ENCODE measurements around the gene C6orf52. TPM values are rescaled to one million over a fixed set of nuclear protein-coding genes. Genes with fewer than 3 reads are reported as not detected.

The C6orf52 gene
- total RNA-seq, 4 donors from 2014 or later = 2.8 TPM; not detected in 3

DNA sequence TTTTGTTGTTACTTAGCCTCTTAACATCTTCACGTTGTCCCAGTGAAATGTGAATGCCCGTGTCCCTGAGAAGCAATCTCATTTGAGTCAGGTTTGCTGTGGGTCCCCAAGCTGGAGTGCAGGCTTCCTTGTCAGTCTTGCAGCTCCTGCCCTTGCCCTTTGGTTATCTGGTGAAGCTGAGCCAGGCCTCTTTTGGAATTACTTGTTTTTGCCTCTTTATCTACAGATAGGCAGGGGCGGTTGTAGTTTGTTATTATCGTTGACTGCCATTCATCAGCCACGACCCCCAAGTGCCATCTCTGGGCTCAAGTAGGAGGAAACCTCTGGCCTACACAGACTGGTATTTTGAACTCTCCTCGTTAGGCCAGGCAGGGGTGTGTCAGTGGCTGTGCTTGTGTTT is 30.6 kb upstream of the C6orf52 start:
- ATAC-seq (no peak), DNase-seq (no peak)
- Histone ChIP-seq H3K4me1 (peaks cover 26 to 32% of the 10 kb centered on the region in 2 donors), H3K9me3 (no peaks in the 10 kb centered on the region), H3K27ac (peak overlapping the region in 1 of 4 donors; percentile 34), H3K4me3 (no peak overlapping the region), H3K36me3 (peaks cover 0 to 44% of the 10 kb centered on the region in 2 donors), H3K27me3 (no peaks in the 10 kb centered on the region)
- in situ Hi-C loops (cut with MboI; ENCODE audit: low sequenced_read_pairs in 4 of 4) (no loop called here), intact Hi-C loops (cut with DNase I; ENCODE audit: low total_unique reads) (no loop called here)
- TF ChIP-seq, protein P1, sequence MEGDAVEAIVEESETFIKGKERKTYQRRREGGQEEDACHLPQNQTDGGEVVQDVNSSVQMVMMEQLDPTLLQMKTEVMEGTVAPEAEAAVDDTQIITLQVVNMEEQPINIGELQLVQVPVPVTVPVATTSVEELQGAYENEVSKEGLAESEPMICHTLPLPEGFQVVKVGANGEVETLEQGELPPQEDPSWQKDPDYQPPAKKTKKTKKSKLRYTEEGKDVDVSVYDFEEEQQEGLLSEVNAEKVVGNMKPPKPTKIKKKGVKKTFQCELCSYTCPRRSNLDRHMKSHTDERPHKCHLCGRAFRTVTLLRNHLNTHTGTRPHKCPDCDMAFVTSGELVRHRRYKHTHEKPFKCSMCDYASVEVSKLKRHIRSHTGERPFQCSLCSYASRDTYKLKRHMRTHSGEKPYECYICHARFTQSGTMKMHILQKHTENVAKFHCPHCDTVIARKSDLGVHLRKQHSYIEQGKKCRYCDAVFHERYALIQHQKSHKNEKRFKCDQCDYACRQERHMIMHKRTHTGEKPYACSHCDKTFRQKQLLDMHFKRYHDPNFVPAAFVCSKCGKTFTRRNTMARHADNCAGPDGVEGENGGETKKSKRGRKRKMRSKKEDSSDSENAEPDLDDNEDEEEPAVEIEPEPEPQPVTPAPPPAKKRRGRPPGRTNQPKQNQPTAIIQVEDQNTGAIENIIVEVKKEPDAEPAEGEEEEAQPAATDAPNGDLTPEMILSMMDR (IDR thresholded peaks at IDR 0.05 in 4 of 5, conservative IDR thresholded peaks at IDR 0.05 in 1 of 5) = no peak
- no peak for TF ChIP-seq POLR2A (IDR thresholded peaks at IDR 0.05)

DNA sequence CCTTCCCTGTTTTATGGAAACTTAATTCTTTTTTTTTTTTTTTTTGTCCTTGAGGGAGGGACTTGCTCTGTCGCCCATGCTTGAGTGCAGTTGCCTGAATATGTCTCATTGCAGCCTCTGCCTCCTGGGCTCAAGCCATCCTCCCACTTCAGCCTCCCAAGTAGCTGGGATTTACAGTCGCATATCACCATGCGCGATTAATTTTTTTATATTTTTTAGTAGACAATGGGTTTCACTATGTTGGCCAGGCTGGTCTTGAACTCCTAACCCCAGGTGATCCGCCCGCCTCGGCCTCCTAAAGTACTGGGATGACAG is 29.1 kb upstream of the C6orf52 start:
- intact Hi-C loops (cut with DNase I; ENCODE audit: low total_unique reads) (no loop called here), in situ Hi-C loops (cut with MboI; ENCODE audit: low sequenced_read_pairs in 4 of 4) (no loop called here)
- Histone ChIP-seq H3K4me1 (peaks cover 26% of the 10 kb centered on the region in 2 donors), H3K4me3 (peak overlapping the region; percentile 64 to 80 (median 74)), H3K9me3 (no peaks in the 10 kb centered on the region), H3K27me3 (no peaks in the 10 kb centered on the region), H3K36me3 (peaks cover 0 to 30% of the 10 kb centered on the region in 2 donors), H3K27ac (peak overlapping the region; percentile 87 to 96 (median 90))
- ATAC-seq (peak; percentile 6 to 7), DNase-seq (no peak)
- TF ChIP-seq, protein P1 (IDR thresholded peaks at IDR 0.05 in 4 of 5, conservative IDR thresholded peaks at IDR 0.05 in 1 of 5) = no peak
- TF ChIP-seq POLR2A (IDR thresholded peaks at IDR 0.05) = no peak

DNA sequence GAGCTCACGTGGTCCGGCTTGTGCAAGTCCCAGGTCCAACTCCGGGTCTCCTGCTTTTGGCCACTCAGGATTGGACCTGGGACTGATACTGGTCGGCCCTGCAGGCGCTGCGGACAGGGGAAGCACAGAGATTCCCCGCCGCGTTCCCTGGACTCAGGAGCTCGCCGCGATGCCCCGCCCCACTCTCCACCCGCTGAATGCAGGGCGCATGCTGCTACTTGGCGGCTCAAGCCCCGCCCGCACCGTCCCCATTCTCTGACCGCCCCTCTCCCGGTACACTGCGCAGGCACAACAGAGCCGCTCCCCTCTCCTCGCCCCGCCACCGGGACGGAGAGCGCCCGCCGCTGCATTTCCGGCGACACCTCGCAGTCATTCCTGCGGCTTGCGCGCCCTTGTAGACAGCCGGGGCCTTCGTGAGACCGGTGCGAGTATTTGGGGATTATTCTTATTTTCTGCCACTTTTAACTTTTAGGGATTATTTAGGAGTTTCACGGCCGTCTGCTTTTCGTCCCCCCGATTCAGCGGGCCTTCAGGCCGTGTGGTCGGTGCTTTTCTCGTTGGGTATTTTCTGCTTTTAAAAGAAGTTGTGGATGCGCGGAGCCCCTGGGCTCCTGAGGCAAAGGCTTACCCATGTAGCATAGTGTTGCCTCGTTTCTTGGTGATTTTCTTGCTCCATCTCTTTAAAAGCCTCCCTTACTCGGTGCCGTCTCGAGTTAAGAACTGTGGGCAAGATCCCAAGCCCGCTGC is 28.6 kb upstream of the C6orf52 start, which contains the start of gene TMEM14C:
Gene TMEM14C, plus strand, starts transcription at position 251 of the 747 bp plus-strand sequence. CDS start 1,544 bp downstream, outside the sequence.
- no peaks in the 10 kb centered on the region for H3K9me3 ChIP-seq
- ATAC-seq (peak; percentile 94 to 95), DNase-seq (peak; percentile 99)
- no peaks in the 10 kb centered on the region for H3K27me3 ChIP-seq
- H3K36me3 ChIP-seq = peaks cover 0 to 27% of the 10 kb centered on the region in 2 donors
- TF ChIP-seq POLR2A (IDR thresholded peaks at IDR 0.05) = peak; percentile 72 to 79
- TF ChIP-seq, protein P1 (IDR thresholded peaks at IDR 0.05 in 4 of 5, conservative IDR thresholded peaks at IDR 0.05 in 1 of 5) = no peak
- in situ Hi-C loops (cut with MboI; ENCODE audit: low sequenced_read_pairs in 4 of 4) (no loop called here), intact Hi-C loops (cut with DNase I; ENCODE audit: low total_unique reads) (loop anchor here (1.0 kb wide), 3 partner anchors 24 to 213 kb away; partner anchors contain the start of genes C6orf52, PAK1IP1 and TMEM14B)
- peaks cover 26% of the 10 kb centered on the region in 2 donors for H3K4me1 ChIP-seq
- peak within 1 kb of the TSS; percentile 64 to 80 (median 74) for H3K4me3 ChIP-seq
- peak within 1 kb of the TSS; percentile 87 to 96 (median 90) for H3K27ac ChIP-seq

DNA sequence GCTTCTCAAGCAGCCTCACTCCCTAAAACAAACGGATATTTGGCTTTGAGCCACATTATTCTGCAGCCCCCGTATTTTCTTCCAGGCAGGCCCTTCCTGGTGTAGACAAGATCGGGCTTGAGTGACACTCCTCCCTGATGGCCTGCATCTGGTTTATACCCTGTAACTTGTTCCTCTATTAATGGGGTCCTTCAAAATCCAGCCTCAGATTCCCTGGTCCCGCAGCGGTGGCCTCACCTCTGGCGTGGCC is 28.1 kb upstream of the C6orf52 start:
- Histone ChIP-seq H3K4me1 (peaks cover 26% of the 10 kb centered on the region in 2 donors), H3K36me3 (peaks cover 0 to 22% of the 10 kb centered on the region in 2 donors), H3K4me3 (peak overlapping the region; percentile 64 to 80 (median 73)), H3K27me3 (no peaks in the 10 kb centered on the region), H3K27ac (peak overlapping the region; percentile 87 to 96 (median 90)), H3K9me3 (no peaks in the 10 kb centered on the region)
- TF ChIP-seq, protein P1 (IDR thresholded peaks at IDR 0.05 in 4 of 5, conservative IDR thresholded peaks at IDR 0.05 in 1 of 5) = no peak
- TF ChIP-seq POLR2A (IDR thresholded peaks at IDR 0.05) = no peak
- in situ Hi-C loops (cut with MboI; ENCODE audit: low sequenced_read_pairs in 4 of 4) = no loop called here
- no peak for DNase-seq
- peak in 1 of 2 donors; percentile 3 for ATAC-seq
- intact Hi-C loops (cut with DNase I; ENCODE audit: low total_unique reads) = loop anchor here (1.0 kb wide), 3 partner anchors 25 to 212 kb away; partner anchors contain the start of genes C6orf52, PAK1IP1 and TMEM14B
